ENCODE measurements around the gene BCL7A. TPM values are rescaled to one million over a fixed set of nuclear protein-coding genes. Genes with fewer than 3 reads are reported as not detected.

The BCL7A gene
- total RNA-seq, 1 experiment from 2014 or later: 31.6 TPM

DNA sequence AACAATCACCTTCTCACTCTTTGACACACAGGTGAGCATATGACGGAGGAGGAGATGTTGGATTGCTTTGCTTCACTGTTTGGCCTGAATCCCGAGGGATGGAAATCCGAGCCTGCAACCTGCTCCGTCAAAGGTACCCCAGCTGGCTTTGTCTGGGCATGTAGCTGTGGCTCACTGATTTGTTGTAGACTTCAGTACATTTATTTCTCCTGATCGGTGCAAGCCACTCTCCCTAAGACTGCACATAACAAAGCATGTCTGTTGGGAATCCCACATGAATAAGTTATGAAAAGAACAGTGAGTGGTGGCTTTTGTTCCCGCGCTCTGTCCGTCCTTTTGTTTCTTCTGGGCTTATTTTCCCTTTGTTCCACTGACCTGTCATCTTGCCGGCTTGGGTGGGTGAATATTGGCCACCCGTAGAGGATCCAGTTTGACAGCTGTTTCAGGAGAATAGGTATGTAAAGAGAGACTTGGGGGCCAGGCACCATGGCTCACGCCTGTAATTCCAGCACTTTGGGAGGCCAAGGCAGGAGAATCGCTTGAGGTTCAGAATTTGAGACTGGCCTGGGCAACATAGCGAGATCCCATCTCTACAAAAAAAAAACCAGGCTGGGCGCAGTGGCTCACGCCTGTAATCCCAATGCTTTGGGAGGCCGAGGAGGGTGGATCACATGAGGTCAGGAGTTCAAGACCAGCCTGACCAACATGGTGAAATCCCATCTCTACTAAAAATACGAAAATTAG lies 20.0 kb upstream of the BCL7A start:
- Histone ChIP-seq H3K9me2 (replicated peaks; ENCODE audit: low read length) (no peaks in the 10 kb centered on the region), H3K79me2 (ENCODE audit: low read length) (no peaks in the 10 kb centered on the region), H3K4me2 (ENCODE audit: low read length) (no peak overlapping the region), H3F3A (ENCODE audit: low read length, unreplicated experiment) (no peaks in the 10 kb centered on the region), H3K36me3 (ENCODE audit: low read depth, low read length) (no peaks in the 10 kb centered on the region), H3K4me1 (ENCODE audit: insufficient read depth, low read length) (no peaks in the 10 kb centered on the region; the same call in 1 of the 2 replicates), H3K9ac (ENCODE audit: low read length) (no peak overlapping the region), H3K27ac (ENCODE audit: low read length) (no peak overlapping the region), H4K20me1 (ENCODE audit: low read length) (no peaks in the 10 kb centered on the region), H2AFZ (ENCODE audit: low read length) (no peak overlapping the region), H3K27me3 (ENCODE audit: low read length) (no peaks in the 10 kb centered on the region), H3K4me3 (ENCODE audit: low read length) (no peak overlapping the region), H3K9me3 (ENCODE audit: low read length) (0 out of 2 replicates have a peak, but pooled peaks cover 6% of the 10 kb centered on the region)
- DNase-seq: no peak
- no TSS peak for BruUV-seq (replicated peaks)
- ATAC-seq: no peak
- TF ChIP-seq, protein P1, sequence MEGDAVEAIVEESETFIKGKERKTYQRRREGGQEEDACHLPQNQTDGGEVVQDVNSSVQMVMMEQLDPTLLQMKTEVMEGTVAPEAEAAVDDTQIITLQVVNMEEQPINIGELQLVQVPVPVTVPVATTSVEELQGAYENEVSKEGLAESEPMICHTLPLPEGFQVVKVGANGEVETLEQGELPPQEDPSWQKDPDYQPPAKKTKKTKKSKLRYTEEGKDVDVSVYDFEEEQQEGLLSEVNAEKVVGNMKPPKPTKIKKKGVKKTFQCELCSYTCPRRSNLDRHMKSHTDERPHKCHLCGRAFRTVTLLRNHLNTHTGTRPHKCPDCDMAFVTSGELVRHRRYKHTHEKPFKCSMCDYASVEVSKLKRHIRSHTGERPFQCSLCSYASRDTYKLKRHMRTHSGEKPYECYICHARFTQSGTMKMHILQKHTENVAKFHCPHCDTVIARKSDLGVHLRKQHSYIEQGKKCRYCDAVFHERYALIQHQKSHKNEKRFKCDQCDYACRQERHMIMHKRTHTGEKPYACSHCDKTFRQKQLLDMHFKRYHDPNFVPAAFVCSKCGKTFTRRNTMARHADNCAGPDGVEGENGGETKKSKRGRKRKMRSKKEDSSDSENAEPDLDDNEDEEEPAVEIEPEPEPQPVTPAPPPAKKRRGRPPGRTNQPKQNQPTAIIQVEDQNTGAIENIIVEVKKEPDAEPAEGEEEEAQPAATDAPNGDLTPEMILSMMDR (conservative IDR thresholded peaks at IDR 0.05; ENCODE audit: low read depth, low read length): no peak
- no peak for TF ChIP-seq EZH2phosphoT487 (IDR thresholded peaks at IDR 0.05; ENCODE audit: borderline replicate concordance, low read length)
- TF ChIP-seq EZH2 (IDR thresholded peaks at IDR 0.05; ENCODE audit: low read length, unreplicated experiment): no peak
- POLR2A ChIA-PET (ENCODE audit: unreplicated experiment): no interaction called here
- CTCF ChIA-PET: no interaction called here
- intact Hi-C loops (cut with micrococcal nuclease): no loop called here

DNA sequence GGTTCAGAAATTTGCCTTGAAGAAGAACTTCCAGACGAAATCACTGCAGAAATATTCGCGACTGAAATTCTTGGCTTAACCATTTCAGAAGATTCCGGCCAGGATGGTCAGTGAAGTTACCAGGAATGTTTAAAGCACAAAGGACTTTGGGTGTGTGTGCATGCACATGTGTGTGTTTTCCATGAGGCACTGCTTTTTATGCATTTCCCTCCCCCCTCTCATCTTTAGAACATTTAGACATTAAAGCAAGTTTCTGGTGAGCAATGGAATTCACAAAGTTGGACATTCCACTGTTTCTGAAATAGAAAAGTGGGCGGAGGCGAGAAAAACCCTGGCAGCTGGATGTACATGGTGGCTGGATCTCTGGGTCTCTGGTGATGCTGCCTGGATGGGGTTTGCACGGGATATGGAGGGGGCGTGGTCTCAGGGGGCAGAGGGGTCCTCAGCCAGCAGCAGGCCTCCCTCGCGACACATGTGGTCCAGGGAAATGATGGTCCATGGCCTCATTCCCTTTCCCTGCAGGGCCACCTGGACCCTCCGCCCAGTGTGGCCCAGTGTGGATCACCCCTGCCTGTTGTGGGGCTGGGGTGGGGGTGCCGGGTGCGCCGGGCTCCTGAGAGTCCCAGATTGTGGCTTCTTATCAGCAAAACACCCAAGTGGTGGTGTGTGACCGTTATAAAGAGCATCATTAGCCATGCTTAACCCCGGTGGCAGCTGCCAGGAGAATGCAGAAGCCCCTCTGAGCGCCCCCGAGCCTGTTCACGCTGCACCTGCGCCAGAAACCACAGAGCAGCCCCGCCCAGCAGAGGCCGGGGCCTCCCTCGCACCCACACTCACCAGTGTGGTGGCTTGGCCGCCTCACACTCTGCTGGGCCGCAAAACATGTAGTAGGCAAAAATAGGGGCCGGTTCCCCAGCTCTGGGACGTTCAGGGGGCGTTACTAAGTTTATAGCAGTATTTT lies 17.8 kb upstream of the BCL7A start:
- no peak for DNase-seq
- Histone ChIP-seq H3K4me1 (ENCODE audit: insufficient read depth, low read length) (no peaks in the 10 kb centered on the region), H3K79me2 (ENCODE audit: low read length) (no peaks in the 10 kb centered on the region), H2AFZ (ENCODE audit: low read length) (no peak overlapping the region), H3K9me2 (replicated peaks; ENCODE audit: low read length) (no peaks in the 10 kb centered on the region), H3K27ac (ENCODE audit: low read length) (no peak overlapping the region), H3K9ac (ENCODE audit: low read length) (no peak overlapping the region), H3K4me2 (ENCODE audit: low read length) (no peak overlapping the region), H3K27me3 (ENCODE audit: low read length) (no peaks in the 10 kb centered on the region), H3K36me3 (ENCODE audit: low read depth, low read length) (no peaks in the 10 kb centered on the region), H3F3A (ENCODE audit: low read length, unreplicated experiment) (no peaks in the 10 kb centered on the region), H3K9me3 (ENCODE audit: low read length) (0 out of 2 replicates have a peak, but pooled peaks cover 4% of the 10 kb centered on the region), H3K4me3 (ENCODE audit: low read length) (no peak overlapping the region), H4K20me1 (ENCODE audit: low read length) (no peaks in the 10 kb centered on the region)
- ATAC-seq: no peak
- no TSS peak for BruUV-seq (replicated peaks)
- TF ChIP-seq, protein P1 (conservative IDR thresholded peaks at IDR 0.05; ENCODE audit: low read depth, low read length): no peak
- TF ChIP-seq EZH2 (IDR thresholded peaks at IDR 0.05; ENCODE audit: low read length, unreplicated experiment) (no peak), EZH2phosphoT487 (IDR thresholded peaks at IDR 0.05; ENCODE audit: borderline replicate concordance, low read length) (no peak)
- intact Hi-C loops (cut with micrococcal nuclease): no loop called here
- POLR2A ChIA-PET (ENCODE audit: unreplicated experiment): no interaction called here
- CTCF ChIA-PET: no interaction called here
